Neuronal stem cell (in vitro differentiated cells): ENCODE data around the gene ZNF536.

ENCODE experiments used
- DNase-seq: peaks from one replicate; pipeline ENCODE4 v3.0.0-alpha.2; 2013; ENCODE audit warnings: low spot score
- H2AFZ ChIP-seq: one replicate; pipeline ENCODE4 v1.6.1; 2013; ENCODE audit warnings: mild to moderate bottlenecking, low read length, inconsistent platforms
- H2AK5ac ChIP-seq: 2 replicates; pipeline ENCODE4 v1.6.1; 2013; ENCODE audit warnings: low read depth, mild to moderate bottlenecking, inconsistent platforms, low read length, moderate library complexity, mixed read lengths
- H2BK120ac ChIP-seq: 2 replicates; pipeline ENCODE4 v1.6.1; 2013; ENCODE audit warnings: low read depth, mild to moderate bottlenecking, inconsistent platforms, low read length, moderate library complexity, mixed read lengths
- H2BK12ac ChIP-seq: one replicate; pipeline ENCODE4 v1.6.1; 2013; ENCODE audit warnings: low read length, inconsistent platforms
- H2BK15ac ChIP-seq: 2 replicates; pipeline ENCODE4 v1.6.1; 2013; ENCODE audit warnings: mild to moderate bottlenecking, low read length, inconsistent platforms, mixed read lengths
- H2BK5ac ChIP-seq: one replicate; pipeline ENCODE4 v1.6.1; 2013; ENCODE audit warnings: inconsistent platforms, mild to moderate bottlenecking, low read length, moderate library complexity
- H3K14ac ChIP-seq: one replicate; pipeline ENCODE4 v1.6.1; 2013; ENCODE audit warnings: low read length, inconsistent platforms
- H3K18ac ChIP-seq: 2 replicates; pipeline ENCODE4 v1.6.1; 2013; ENCODE audit warnings: low read length, inconsistent platforms
- H3K23ac ChIP-seq: 2 replicates; pipeline ENCODE4 v1.6.1; 2013; ENCODE audit warnings: low read depth, mild to moderate bottlenecking, mixed read lengths, low read length, inconsistent platforms; ENCODE audit not compliant: poor library complexity
- H3K27ac ChIP-seq: replicated peaks from 3 replicates; pipeline ENCODE4 v1.5.1; 2013; ENCODE audit warnings: low read length, inconsistent platforms
- H3K27me3 ChIP-seq, 3 experiments: 2 replicates each; pipeline ENCODE4 v1.6.1; 2013; ENCODE audit warnings: low read length in 3 of 3, mild to moderate bottlenecking in 2 of 3, inconsistent platforms in 1 of 3, low read depth in 1 of 3, mixed read lengths in 1 of 3, moderate library complexity in 1 of 3; ENCODE audit not compliant: control insufficient read depth in 3 of 3, insufficient read depth in 3 of 3
- H3K36me3 ChIP-seq, 2 donors: replicated peaks in 1 of 2; 2 replicates each; pipeline ENCODE4 v1.6.1; 2013; ENCODE audit warnings: low read length in 2 of 2; ENCODE audit not compliant: control insufficient read depth in 2 of 2, insufficient read depth in 2 of 2
- H3K4ac ChIP-seq: 2 replicates; pipeline ENCODE4 v1.6.1; 2013; ENCODE audit warnings: inconsistent platforms, mild to moderate bottlenecking, low read length, moderate library complexity
- H3K4me1 ChIP-seq, 2 donors: 1 replicate in 1 of 2; 2 replicates in 1 of 2; pipeline ENCODE4 v1.6.1; 2013; ENCODE audit warnings: low read length in 2 of 2, low read depth in 1 of 2; ENCODE audit not compliant: control insufficient read depth in 2 of 2, insufficient read depth in 1 of 2
- H3K4me2 ChIP-seq: one replicate; pipeline ENCODE4 v1.6.1; 2013; ENCODE audit warnings: mild to moderate bottlenecking, low read length, inconsistent platforms; ENCODE audit not compliant: insufficient read depth, poor library complexity, severe bottlenecking
- H3K4me3 ChIP-seq, 2 donors: 2 replicates each; pipeline ENCODE4 v1.5.1; 2013; ENCODE audit warnings: low read length in 2 of 2, mild to moderate bottlenecking in 2 of 2, inconsistent platforms in 1 of 2, moderate library complexity in 1 of 2
- H3K79me1 ChIP-seq: one replicate; pipeline ENCODE4 v1.6.1; 2013; ENCODE audit warnings: low read depth, mild to moderate bottlenecking, inconsistent platforms, low read length, moderate library complexity
- H3K9ac ChIP-seq: one replicate; pipeline ENCODE4 v1.6.1; 2013; ENCODE audit warnings: mild to moderate bottlenecking, low read depth, low read length, inconsistent platforms; ENCODE audit not compliant: poor library complexity
- H3K9me3 ChIP-seq, 2 donors: replicated peaks in 1 of 2; 2 replicates each; pipeline versions ENCODE3 to v1.6.1; 2013; ENCODE audit warnings: low read length in 2 of 2, mild to moderate bottlenecking in 2 of 2, inconsistent platforms in 1 of 2, low read depth in 1 of 2, mixed read lengths in 1 of 2, moderate library complexity in 1 of 2; ENCODE audit not compliant: control insufficient read depth in 2 of 2, insufficient read depth in 1 of 2
- H4K8ac ChIP-seq: one replicate; pipeline ENCODE4 v1.6.1; 2013; ENCODE audit warnings: low read depth, mild to moderate bottlenecking, inconsistent platforms, low read length, moderate library complexity
- H4K91ac ChIP-seq: one replicate; pipeline ENCODE4 v1.6.1; 2013; ENCODE audit warnings: low read length, low read depth, mild to moderate bottlenecking, inconsistent platforms; ENCODE audit not compliant: poor library complexity
- WGBS, 2 donors: extraction: QIAGEN DNeasy Blood & Tissue Kit; methylation state at CpG; one replicate each; pipeline ENCODE4 v1.1.7; 2013; ENCODE audit warnings: missing lambda C conversion rate in 2 of 2, mixed read lengths in 1 of 2; ENCODE audit not compliant: insufficient read length in 2 of 2, insufficient replicate concordance in 1 of 2; ENCODE audit errors: extremely low coverage in 2 of 2; 5-methylcytosine and 5-hydroxymethylcytosine counted together

The ZNF536 gene

DNA sequence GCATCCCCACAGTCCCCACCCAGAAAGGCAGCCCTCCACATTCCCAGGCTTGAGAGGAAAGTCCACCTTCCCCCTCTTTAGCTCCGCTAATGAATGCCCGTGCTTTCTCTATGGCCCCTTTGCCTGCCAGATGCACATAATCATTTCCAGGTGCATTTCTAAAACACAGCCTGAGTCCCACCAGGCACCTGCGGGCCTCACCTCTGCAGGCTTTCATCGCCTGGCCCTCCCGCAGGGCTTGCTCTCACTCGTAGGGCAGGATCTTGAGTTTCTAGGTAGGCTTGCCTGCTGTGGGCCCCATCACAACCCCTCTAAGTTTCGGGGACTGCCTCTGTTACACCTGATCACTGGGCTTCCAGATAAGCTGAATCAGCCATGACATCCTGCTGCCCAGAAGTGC lies 173.6 kb downstream of the ZNF536 start:
- DNase-seq = no peak
- Histone ChIP-seq H3K9me3 (no peaks in the 10 kb centered on the region), H3K18ac (no peak overlapping the region), H3K4me1 (peaks cover 0 to 4% of the 10 kb centered on the region in 2 donors), H2BK15ac (peak overlapping the region; percentile 85), H3K4me3 (no peak overlapping the region), H2AK5ac (no peak overlapping the region), H4K8ac (no peak overlapping the region), H3K14ac (peak overlapping the region; percentile 4), H3K27me3 (no peaks in the 10 kb centered on the region), H3K23ac (no peak overlapping the region), H3K27ac (no peak overlapping the region), H3K4ac (no peak overlapping the region), H2AFZ (no peak overlapping the region), H3K9ac (no peak overlapping the region), H2BK120ac (no peak overlapping the region), H3K4me2 (no peak overlapping the region), H4K91ac (no peak overlapping the region), H2BK12ac (no peak overlapping the region), H3K79me1 (no peaks in the 10 kb centered on the region), H3K36me3 (no peaks in the 10 kb centered on the region), H2BK5ac (no peak overlapping the region)
- no CpG with 5 or more reads among the region's 7 CpGs for WGBS, 2 donors

DNA sequence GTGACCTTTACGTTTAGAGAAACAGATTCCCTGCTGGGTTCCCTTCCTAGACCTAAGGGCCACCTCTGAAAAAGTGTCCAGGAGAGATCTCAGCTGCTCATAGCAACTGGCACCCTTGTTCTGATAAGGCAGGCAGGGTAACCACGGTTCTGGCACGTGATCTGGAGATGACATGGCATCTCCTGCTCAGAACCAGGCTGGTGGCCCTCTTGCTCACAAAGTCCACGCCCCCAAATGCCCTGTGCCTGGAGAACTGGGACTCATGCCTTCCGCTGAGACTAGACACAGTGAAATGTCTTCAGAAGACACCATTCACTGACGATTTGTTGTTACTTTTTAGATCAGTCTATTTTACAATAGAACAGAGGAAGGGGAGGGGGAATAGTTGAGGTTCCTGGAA lies 174.1 kb downstream of the ZNF536 start:
- no peak overlapping the region for H3K4ac ChIP-seq
- H3K9ac ChIP-seq = no peak overlapping the region
- H2BK5ac ChIP-seq = no peak overlapping the region
- H3K4me3 ChIP-seq = no peak overlapping the region
- no peak overlapping the region for H2BK12ac ChIP-seq
- H4K8ac ChIP-seq = no peak overlapping the region
- no peak overlapping the region for H2BK120ac ChIP-seq
- no peak overlapping the region for H3K27ac ChIP-seq
- no peak overlapping the region for H2AFZ ChIP-seq
- H3K23ac ChIP-seq = no peak overlapping the region
- no peaks in the 10 kb centered on the region for H3K36me3 ChIP-seq
- peaks cover 0 to 5% of the 10 kb centered on the region in 2 donors for H3K4me1 ChIP-seq
- no peak overlapping the region for H3K18ac ChIP-seq
- no peaks in the 10 kb centered on the region for H3K27me3 ChIP-seq
- H2AK5ac ChIP-seq = no peak overlapping the region
- H3K14ac ChIP-seq = no peak overlapping the region
- H3K4me2 ChIP-seq = no peak overlapping the region
- no peaks in the 10 kb centered on the region for H3K9me3 ChIP-seq
- no peak for DNase-seq
- H2BK15ac ChIP-seq = no peak overlapping the region
- no peak overlapping the region for H4K91ac ChIP-seq
- WGBS, 2 donors = no CpG with 5 or more reads among the region's 6 CpGs
- H3K79me1 ChIP-seq = no peaks in the 10 kb centered on the region

DNA sequence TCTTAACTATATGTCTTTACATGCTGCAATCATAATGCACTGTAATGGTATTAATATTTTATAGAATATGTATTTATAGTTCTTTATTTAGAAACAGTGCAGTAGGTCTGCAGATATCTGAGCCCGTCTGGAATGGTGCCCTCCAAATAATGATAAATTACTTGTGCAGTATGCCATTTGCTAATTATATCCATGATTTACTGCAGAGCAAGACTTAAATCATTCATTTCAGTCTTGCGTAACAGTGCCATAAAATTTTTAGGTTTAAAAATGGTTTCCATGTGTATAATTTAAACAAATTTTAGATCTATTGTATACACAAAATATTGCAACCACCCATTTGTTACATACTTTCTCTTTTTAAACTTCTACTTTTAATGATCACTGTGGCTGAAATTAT lies 175.1 kb downstream of the ZNF536 start:
- Histone ChIP-seq H3K4me1 (peaks cover 0 to 5% of the 10 kb centered on the region in 2 donors), H4K91ac (no peak overlapping the region), H3K4ac (no peak overlapping the region), H3K4me2 (no peak overlapping the region), H2AK5ac (no peak overlapping the region), H3K18ac (no peak overlapping the region), H2BK120ac (no peak overlapping the region), H2BK5ac (no peak overlapping the region), H3K27me3 (no peaks in the 10 kb centered on the region), H4K8ac (no peak overlapping the region), H3K23ac (no peak overlapping the region), H3K14ac (no peak overlapping the region), H3K4me3 (no peak overlapping the region), H3K9me3 (no peaks in the 10 kb centered on the region), H2BK12ac (no peak overlapping the region), H3K79me1 (no peaks in the 10 kb centered on the region), H2AFZ (no peak overlapping the region), H3K36me3 (no peaks in the 10 kb centered on the region), H2BK15ac (no peak overlapping the region), H3K9ac (no peak overlapping the region), H3K27ac (no peak overlapping the region)
- no peak for DNase-seq
- no CpG with 5 or more reads among the region's 2 CpGs for WGBS, 2 donors

DNA sequence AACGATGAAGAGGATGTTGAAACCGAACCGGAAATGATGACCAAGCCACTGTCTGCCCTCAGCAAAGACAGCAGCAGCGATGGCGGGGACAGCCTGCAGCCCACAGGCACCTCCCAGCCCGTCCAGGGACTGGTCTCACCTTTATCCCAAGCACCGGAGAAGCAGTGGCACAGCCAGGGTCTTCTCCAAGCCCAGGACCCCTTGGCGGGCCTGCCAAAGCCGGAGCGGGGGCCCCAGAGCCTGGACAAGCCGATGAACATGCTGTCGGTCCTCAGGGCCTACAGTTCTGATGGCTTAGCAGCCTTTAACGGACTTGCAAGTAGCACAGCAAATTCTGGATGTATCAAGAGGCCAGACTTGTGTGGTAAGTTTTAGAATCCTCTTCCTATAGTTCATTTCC lies 177.0 kb downstream of the ZNF536 start:
- Histone ChIP-seq H2AK5ac (no peak overlapping the region), H3K4me3 (no peak overlapping the region), H2BK15ac (no peak overlapping the region), H3K27me3 (no peaks in the 10 kb centered on the region), H3K18ac (peak overlapping the region; percentile 11), H2BK12ac (no peak overlapping the region), H4K91ac (no peak overlapping the region), H3K4ac (no peak overlapping the region), H3K27ac (no peak overlapping the region), H2BK5ac (no peak overlapping the region), H4K8ac (no peak overlapping the region), H3K4me2 (no peak overlapping the region), H2AFZ (no peak overlapping the region), H2BK120ac (no peak overlapping the region), H3K79me1 (no peaks in the 10 kb centered on the region), H3K4me1 (peaks cover 0 to 5% of the 10 kb centered on the region in 2 donors), H3K23ac (no peak overlapping the region), H3K9me3 (no peaks in the 10 kb centered on the region), H3K14ac (peak overlapping the region; percentile 9), H3K36me3 (no peaks in the 10 kb centered on the region), H3K9ac (no peak overlapping the region)
- WGBS, 2 donors = no CpG with 5 or more reads among the region's 13 CpGs
- no peak for DNase-seq
